Right forelimb (tissue), 1 donor: ENCODE measurements around the gene ANG.

Source experiments
- DNase-seq: peaks from one replicate; pipeline ENCODE4 v3.0.0-alpha.2; 2018

ANG gene

DNA sequence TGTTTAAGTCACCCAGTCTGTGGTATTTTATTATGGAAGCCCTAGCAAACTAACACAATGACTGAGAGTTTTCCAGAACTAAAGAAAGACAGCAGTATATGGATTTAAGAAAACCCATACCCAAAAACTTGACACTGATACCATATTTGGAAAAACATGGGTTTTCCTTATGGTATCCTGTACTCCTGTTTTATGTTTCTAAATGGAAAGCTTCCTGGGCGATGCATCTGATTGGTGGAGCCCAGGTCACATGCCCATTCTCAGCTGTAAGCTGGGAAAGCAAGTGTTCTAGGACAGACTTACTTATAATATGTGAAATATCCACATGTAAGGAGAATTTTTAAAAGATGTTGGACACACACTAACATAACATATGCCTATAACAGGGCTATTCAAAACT, 8.7 kb upstream of the ANG start:
- no peak for DNase-seq

DNA sequence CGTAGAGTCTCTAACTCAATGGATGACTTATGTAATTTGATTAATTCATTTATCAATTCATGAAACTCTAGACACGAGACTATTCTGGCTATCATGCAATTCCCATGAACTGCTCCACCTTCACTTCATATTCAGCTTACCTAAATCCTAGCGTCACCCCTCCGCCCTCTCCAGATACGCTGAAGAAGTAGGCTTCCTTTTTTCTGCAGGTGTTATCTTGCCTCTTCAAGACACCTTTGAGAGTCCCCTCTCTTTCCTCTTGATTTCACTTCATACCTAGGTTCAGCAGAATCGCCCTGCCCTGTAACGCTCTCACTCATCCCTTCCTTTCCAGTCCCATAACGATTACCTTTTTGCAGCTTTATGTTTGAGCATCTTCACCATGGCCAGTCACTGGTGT, 8.2 kb upstream of the ANG start:
- DNase-seq: no peak

DNA sequence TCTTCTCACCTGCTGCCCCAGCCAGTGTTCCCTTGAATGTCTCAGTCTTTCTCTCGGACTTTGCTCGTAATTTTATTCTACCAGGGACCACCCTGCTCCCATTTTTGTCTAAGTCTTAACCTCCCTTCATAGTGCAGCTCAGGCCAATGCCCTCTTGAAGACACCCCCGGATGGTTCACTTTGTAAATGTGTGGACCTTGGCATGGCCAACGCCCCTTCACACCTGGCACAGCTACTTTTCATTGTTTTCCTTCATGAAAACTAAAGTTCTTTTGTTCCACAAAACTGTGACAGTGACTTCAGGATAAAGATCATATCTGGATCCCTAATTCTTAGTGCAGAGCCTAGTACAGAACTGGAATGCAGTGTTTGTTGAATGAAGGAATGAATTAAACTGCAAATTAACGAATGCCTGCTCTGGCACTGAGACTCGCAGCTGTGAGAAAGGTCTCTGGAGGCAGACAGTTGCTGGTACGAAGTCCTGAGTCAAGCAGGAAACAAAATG, 7.7 kb upstream of the ANG start:
- DNase-seq: no peak

DNA sequence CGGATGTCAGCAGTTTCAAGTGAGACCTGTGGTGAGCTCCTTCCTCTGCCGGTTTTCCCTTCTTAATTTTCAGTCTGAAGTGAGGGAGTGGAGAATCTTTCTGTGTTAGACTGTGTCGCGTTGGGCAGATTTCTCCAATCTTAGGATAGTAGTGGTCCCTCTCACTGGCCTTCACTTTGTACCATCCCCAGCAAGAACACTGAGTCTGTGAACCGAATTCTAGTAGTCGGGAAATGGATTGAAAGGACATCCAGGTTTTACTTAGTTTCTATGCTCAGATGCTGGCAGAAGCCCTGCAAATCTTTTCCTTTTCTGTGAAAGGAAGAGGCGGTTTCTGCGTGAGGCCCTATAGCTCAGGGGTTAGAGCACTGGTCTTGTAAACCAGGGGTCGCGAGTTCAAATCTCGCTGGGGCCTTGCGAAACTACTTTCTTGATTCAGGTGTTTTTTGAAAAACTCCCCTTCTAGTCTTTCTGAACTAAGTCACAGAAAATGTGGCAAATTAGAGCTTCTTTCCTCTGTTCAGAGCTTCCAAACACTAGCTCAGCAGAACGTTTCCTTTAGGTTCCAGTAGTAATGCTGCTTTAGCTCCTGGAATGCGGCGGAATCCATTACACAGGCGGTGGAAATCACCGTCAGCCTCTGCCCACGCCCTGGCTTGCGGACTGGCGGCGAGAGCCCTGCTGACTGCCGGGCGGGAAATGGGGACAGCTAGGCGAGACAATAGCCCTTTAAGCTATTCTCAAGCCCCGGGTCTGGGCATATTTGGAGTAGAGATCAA, 7.0 kb upstream of the ANG start:
- DNase-seq: peak; percentile 95

DNA sequence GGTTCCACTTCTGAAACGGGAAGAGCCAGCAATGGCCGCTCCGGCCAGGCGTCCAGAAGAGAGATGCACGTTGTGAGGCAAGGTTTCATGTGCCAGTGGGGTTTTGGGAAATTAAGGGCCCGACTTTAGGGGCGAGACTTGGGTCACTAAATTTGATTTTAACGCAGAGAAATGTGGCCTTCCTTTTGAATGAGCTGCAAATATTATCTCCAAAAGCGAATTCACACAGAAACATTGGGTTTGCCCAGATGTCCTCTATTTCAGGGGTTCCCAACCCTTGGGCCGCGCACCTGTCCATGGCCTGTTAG, 6.5 kb upstream of the ANG start:
- DNase-seq: no peak

DNA sequence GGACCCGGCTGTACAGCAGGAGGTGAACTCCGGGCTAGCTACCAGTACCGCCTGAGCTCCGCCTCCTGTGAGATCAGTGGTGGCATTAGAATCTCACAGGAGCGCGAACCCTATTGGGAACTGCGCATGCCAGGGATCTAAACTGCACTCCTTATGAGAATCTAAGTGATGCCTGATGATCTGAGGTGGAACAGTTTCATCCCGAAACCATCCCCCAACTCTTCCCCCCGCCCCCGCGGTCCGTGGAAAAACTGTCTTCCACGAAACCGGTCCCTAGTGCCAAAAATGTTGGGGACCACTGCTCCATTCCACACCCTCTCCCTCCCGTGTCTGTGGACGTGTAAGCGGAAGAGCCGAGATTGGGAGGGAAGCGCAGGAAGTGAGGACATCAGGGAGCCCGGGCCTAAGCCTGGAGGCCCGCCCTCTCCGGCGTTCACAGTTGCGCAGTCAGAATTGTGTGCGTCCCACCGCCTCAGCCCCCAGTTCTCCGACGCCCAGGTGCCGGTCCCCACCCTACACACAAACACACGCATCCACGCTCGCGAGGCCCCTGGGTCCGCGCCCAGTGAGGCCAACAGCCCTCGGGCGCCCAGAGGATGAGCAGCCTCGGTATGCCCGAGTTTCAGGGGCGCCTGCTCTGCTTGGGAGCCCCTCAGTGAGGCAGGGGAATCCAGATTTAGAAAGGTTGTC, 6.0 kb upstream of the ANG start:
- DNase-seq: peak; percentile 93

DNA sequence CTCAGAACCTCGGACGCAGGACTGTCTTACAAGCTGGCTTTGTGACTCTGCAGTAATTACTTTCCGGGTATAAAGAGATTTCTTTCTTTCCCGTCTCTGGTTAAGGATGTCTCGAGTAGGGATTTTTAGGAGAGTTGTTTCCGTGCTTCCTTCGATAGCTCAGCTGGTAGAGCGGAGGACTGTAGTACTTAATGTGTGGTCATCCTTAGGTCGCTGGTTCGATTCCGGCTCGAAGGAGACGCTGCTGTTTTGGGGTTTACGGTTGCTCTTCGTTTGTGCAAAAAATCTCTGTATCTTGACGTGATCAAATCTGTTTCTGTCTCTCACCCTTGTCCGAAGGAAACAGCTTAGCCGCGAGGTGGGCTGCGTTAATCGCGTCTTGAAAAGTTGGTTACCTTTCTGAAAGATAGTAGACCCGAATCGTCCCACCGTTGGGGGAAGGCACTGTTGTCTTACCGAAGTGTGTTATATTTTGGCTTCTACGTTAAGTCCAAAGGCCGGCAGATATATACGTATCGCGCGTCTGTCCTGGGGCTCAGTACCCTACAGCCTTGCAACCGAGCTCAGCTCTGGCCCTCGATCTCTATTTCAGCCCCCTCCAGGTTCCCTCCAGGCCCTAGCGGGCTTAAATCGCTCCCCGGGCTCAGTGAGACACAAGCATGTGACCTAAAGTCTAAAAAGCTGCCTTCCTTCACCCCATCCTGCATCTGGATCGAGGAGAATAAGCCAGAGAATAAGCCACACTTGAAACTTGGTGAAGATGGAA, 5.3 kb upstream of the ANG start:
- peak; percentile 88 for DNase-seq

DNA sequence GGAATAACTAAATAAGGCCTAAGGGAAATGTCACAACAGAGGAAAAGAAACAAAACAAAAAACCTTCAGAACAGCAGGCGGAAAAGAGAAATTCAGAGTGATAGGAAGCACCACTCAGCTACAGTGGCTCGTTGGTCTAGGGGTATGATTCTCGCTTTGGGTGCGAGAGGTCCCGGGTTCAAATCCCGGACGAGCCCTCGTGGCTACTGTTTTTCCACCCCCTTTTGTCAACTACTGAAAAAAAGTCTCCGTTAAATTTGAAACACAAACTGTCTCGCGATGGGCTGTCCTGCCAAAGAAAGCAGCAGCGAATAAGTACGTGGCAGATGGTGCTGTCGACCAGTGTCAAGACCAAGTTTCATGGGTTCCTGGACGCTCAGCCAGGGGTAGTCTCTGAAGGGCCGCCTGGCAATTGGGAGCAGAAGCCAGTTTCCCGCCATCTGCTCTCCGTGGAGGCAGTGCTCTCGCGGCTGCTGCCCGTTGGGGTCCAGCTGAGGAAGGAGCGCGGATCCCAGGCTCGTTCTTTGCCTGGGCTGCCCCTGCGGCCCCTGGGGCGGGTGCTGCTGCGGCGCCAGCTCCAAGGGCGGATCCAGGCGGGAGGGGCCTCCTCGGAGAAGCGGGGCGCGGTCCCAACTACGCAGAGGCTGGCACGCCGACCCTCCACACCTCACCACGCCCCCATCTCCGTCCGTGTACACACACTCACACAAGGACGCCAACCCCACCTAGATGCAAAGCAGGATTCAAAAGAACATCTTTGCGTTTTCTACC, 4.5 kb upstream of the ANG start, which contains the start of gene RNASE4:
TSS of gene RNASE4 (plus strand) at position 670 of the 771 bp plus-strand sequence. CDS start 14,812 bp downstream, outside the sequence.
- DNase-seq: peak; percentile 90

DNA sequence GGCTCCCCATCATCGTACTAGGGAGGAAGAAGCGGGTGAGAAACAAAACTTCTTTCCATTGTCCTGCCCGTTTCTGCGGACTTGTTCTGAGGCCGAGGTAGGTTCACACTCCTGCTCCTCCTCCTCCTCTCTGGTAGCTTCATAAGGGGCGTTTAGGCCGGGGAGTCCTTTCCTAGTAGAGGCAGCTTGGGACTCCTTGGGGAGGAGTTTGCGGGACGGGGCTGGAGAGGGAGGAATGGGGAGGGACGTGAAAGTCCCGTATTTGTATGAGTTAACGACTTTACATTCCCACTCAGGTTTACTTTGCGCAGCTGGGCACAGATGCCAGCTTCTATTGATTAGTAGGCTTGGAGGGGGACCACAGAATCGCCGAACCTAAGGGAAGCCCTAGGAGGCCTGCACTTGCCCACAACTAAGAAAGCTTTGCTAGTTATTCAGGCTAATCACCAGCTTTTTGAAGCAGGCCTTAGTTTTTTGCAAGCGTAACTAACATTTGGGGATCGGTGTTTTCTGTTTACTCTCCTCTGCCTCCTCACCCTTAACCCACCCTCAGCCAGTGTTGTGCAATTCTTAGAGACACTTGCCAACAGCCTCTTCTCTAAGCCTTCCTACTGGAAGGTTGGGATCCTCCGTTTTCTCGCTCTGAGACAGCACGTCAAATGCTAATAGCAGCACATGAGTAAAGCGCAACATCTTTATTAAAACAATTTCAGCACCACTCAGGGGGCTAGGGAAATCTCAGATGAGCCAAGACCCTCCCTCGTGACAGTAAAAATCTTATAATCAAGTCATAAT, 3.7 kb upstream of the ANG start:
- no peak for DNase-seq

DNA sequence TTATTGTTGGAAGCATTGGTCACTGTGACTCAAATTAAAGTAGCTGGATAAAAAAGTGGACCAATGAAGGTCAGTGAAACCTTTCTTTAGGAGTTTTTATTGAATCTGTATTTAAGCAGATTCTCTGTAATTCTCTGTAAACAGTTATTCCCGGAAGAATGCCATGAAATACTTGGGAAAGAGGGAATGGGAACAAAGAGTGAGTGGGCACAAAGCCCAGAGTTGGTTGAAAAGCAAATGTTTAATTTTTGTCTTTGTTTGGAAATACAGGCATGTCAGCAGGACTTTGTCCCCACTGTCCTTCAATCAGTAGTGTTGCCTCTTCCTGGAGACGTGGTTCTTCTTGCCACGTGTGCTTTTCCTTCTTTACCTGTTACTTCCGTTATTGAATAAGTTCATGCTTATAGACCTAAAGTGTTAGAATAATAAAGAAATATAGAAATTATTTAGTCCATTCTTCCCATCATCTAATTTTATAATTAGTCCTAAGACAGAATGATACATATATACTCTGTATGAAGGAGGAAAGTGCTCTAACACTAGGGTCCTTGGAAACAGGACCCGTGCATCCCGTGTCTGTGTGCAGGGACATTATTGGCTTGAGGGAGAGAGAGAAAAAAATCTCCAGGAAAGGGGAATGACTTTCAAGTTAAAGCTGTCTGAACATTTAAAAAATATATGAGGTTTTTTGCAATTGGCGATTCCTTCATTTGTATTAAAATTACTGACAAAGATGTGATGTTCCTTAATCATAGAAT, 2.0 kb upstream of the ANG start:
- DNase-seq: no peak

DNA sequence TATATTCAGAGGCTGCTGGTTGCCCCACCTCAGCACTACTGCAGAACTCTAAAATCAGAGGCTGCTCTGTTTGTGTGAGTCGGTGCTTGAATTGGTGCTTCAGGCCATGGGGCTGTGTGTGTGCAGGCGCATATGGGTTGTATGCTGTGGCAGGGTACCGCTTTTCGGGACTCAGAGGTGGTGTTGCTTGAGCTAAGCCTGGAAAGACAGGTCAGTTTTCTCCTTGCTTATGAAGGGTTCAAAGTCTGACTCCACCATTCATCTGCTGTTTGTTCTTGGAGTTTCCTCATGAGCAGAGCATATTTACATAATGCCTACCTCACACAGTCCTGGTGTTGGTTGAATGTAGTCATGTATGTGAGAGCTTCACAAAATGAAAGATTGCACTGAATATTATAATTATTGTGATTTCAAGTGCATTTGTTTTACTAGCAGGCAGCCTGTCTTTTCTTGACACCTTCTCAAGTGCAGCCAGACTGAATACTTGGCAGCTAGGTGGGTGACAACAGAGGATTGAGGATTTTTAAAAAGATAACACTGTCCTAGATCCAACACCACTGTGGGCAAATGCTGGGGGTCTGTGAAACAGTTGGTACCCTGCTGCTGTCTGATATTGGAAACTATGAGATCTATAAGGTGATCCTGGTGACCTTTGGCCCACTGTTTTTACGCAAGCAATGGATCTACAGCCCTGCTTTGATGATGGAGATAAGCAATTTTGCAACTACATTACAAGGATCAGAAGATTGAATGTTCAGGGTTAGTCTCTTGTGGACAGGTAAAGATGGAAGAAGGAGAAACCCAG, 1.0 kb upstream of the ANG start:
- no peak for DNase-seq

DNA sequence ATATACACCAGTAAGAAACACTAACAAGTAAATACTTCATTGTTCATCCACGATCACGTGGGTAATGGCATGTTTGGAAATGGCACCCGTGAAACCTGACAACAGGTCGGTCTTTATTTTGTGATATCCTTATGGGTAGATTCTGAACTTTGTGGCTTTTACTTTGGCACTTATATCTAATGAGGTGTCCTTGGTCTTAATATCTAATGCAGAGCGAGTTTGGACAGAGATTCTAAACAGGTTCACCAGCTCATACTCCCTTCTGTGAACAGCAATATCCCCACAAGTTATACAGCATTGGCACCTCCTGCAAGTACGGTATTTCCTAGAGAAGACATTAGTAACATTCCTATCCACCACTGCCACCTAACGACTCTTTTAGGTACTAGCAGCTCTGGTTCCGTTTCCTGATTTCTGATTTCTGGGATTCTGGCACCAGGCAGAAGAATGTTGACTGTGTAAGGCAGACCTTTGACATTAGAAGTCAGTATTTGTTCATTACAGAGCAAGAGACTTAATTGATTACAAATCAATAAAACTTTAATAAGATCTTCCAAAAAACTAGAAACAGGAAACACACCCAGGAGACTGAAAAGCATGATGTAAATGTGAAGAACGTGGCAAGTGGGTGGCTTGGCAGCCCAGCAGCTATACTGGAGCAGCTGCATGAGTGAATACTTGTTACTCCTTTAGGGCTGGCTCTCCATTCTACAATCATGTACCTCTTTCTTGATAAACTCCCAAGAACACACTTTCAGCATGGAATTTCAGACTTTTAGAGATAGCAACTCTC, 2.5 kb downstream of the ANG start:
- DNase-seq: peak; percentile 52

DNA sequence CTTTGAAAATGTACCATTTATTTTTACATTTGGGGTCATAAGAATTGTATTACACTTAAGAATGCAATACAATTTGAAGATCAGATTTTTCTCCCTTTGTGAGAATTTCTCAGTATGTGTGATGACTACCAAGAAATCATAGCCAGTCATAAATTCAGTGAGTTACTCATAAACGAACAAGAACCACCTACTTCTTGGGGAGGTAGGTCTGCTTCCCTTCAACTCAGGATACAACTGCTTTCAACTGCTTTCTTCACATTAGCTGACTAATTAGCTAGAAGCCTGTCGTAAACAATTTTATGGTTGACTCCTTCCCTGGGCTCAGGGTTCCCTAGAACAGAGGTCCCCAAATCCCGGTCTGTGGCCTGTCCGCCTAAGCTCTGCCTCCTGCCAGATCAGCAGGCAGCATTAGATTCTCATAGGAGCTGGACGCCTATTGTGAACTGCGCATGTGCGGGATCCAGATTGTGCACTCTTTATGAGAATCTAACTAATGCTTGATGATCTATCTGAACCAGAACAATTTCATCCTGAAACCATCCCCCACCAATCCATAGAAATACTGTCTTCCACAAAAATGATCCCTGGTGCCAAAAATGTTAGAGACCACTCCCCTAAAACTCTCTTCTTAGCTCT, 3.7 kb downstream of the ANG start:
- no peak for DNase-seq

DNA sequence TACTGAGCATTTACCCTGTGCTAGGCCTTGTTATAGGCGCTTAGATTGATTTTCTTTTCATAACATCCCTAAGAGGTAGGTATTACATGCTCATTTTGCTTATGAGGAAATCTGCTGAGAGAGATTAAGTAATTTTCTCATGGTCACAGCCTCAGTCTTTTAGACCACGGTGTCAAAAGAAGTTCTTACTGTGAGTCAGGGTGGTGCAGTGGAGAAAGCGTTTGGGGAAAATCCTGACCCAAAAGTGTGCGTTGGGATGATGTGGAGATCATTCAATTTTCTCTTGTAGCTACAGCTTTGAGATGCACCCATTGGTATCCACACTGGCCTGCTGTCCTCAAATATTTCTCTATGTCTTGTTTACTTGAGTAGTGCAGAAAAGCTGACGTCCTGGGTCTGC, 8.2 kb downstream of the ANG start:
- no peak for DNase-seq

DNA sequence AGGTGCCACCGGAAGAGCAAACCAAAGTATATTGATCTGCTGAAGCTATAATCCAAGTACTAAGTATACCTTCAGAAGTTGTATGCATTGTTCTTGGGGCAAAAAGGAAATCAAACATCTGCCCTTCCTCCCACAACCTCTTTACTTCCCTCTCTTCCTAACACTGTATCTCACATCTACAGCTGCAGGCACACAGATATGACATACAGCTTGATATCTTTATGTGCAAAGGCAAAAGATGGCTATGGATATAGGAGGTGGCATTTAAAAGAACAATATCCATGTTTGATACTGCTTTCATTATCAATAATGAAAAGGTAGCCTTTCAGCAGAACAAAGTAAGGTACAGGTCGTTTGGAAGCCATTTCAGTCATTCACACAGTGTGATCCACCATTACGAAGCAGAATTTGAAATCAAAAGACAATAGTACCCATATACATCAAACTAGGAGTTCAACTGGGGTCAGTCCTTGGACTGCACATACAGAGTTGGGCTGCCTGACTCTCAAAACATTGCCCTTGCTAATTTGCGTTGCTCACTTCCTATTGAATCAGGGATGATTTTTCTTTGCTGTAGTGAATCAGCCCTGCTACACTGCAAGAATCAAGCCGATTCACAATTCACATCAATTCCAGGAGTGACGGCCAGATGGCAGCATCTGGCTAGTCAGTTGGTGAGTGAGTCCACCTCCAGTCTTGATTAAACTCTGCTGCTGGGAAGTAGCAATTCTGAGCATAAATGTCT, 8.9 kb downstream of the ANG start:
- peak; percentile 77 for DNase-seq

DNA sequence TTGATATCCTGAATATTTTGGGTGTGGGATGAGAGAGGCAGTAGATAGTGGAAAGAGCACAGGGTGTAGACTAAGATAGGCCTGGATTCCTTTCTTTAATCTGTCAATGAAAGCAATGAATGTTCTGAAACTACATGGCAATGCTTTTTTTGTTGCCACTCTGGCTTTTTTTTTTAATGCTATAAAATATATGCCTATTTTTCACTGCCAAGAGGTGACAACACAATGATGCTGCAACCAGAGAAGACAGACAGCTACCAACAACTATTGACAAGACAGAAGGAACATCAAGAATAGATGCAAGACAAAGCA, 9.4 kb downstream of the ANG start:
- no peak for DNase-seq

DNA sequence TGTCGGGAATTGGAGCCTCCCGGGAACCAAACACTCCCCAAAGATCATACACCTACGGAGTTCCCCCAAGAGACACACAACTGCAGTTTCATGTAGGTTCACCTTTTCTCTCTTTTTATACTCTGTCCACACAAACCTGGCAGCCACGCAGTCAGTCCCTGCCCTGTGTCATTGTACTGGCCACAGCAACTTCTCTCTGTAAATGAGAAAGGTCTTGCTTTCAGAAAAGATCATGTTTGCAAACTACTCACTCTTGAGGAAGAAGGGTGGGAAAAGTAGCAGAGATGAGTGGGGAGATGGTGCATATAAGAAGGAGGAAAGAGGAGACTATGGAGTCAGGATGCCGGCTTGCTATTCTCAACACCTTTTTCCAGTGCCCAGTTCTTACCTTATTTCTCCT, 10.4 kb downstream of the ANG start:
- no peak for DNase-seq

DNA sequence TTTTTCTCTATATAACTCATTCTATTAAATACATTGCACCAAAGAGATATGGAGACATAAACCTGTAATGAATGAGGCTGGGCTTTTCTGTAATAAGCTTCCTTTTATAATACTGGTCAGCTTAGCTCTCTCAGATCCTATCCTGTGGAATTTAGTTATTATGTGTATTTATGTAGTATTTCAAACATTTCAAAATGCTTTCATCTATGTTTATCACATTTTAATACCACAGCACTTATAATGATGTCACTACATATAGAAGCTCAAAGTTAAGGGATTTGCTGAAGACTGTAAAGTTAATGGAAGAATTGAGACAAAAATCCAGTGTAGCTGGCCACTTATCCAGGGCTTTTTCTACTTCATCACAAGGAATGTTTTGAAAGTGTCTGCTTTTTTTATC, 11.4 kb downstream of the ANG start:
- DNase-seq: no peak
